H1 (cell line): ENCODE measurements around the gene C1QTNF1. TPM values are rescaled to one million over a fixed set of nuclear protein-coding genes. Genes with fewer than 3 reads are reported as not detected.
A peak's percentile ranks its signal among the peaks of the same experiment; 100 is the strongest.

Source experiments
- CTCF ChIA-PET: fragments of 300-600 bp; sonication (Branson Sonifier 250); formaldehyde crosslinking; loops from one replicate; lab custom pipeline; 2021; ENCODE audit not compliant: partially characterized antibody; lab: Charles Lee
- POLR2A ChIA-PET: fragments of 300-600 bp; sonication (Branson Sonifier 250); formaldehyde crosslinking; loops from one replicate; lab custom pipeline; 2021; ENCODE audit warnings: inconsistent platforms; ENCODE audit not compliant: partially characterized antibody; lab: Charles Lee
- DNase-seq, 2 experiments: peaks; one replicate each; pipeline versions ENCODE4 v3.0.0 to v3.0.0-alpha.2; 2010 to 2022; ENCODE audit warnings: low spot score in 2 of 2, low read depth in 1 of 2, mixed read lengths in 1 of 2
- FAIRE-seq: peaks from 2 replicates; lab custom pipeline; 2011; peaks lifted over from hg19 to GRCh38; lab: Jason Lieb, UNC
- H2AFZ ChIP-seq: 2 replicates; pipeline ENCODE4 v1.8.1; 2012; ENCODE audit warnings: low read length, inconsistent platforms
- H2AK5ac ChIP-seq: 2 replicates; pipeline ENCODE4 v1.6.1; 2013; ENCODE audit warnings: low read depth, low read length
- H2BK120ac ChIP-seq: replicated peaks from 2 replicates; pipeline ENCODE3; 2013; ENCODE audit warnings: low read depth, low read length, inconsistent platforms
- H2BK12ac ChIP-seq: 2 replicates; pipeline ENCODE4 v1.6.1; 2013; ENCODE audit warnings: low read depth, low read length
- H2BK15ac ChIP-seq: 2 replicates; pipeline ENCODE4 v1.6.1; 2013; ENCODE audit warnings: low read length
- H2BK20ac ChIP-seq: 2 replicates; pipeline ENCODE4 v1.6.1; 2013; ENCODE audit warnings: low read length
- H2BK5ac ChIP-seq: 2 replicates; pipeline ENCODE4 v1.6.1; 2013; ENCODE audit warnings: low read depth, low read length
- H3K14ac ChIP-seq: 2 replicates; pipeline ENCODE4 v1.6.1; 2013; ENCODE audit warnings: inconsistent platforms; ENCODE audit not compliant: insufficient read length
- H3K18ac ChIP-seq: 2 replicates; pipeline ENCODE4 v1.6.1; 2013; ENCODE audit warnings: low read length; ENCODE audit errors: extremely low read depth
- H3K23ac ChIP-seq: 2 replicates; pipeline ENCODE4 v1.6.1; 2013; ENCODE audit warnings: inconsistent platforms; ENCODE audit not compliant: insufficient read length
- H3K23me2 ChIP-seq: 2 replicates; pipeline ENCODE4 v1.6.1; 2013; ENCODE audit warnings: low read depth, low read length
- H3K27ac ChIP-seq: 2 replicates; pipeline ENCODE4 v1.6.1; 2011; ENCODE audit warnings: low read depth, low read length, inconsistent platforms
- H3K27me3 ChIP-seq, 4 experiments: replicated peaks in 1 of 4; 1 replicate in 1 of 4; 2 replicates in 3 of 4; pipeline versions ENCODE4 v1.6.1 to v1.8.1; 2011 to 2013; ENCODE audit warnings: low read length in 3 of 4, mild to moderate bottlenecking in 3 of 4, inconsistent platforms in 2 of 4, mixed read lengths in 2 of 4, moderate library complexity in 1 of 4; ENCODE audit not compliant: control insufficient read depth in 3 of 4, insufficient read depth in 3 of 4; ENCODE audit errors: extremely low read depth in 1 of 4
- H3K36me3 ChIP-seq, 4 experiments: 2 replicates each; pipeline versions ENCODE4 v1.6.1 to v1.8.1; 2011 to 2013; ENCODE audit warnings: mild to moderate bottlenecking in 4 of 4, low read length in 3 of 4, moderate library complexity in 2 of 4, control low read depth in 1 of 4, inconsistent platforms in 1 of 4; ENCODE audit not compliant: insufficient read depth in 4 of 4, control insufficient read depth in 2 of 4
- H3K4ac ChIP-seq: replicated peaks from 2 replicates; pipeline ENCODE3; 2013; ENCODE audit warnings: low read length, low read depth, mixed read lengths, inconsistent platforms; ENCODE audit not compliant: insufficient read length
- H3K4me1 ChIP-seq, 4 experiments: replicated peaks in 1 of 4; 1 replicate in 1 of 4; 2 replicates in 3 of 4; pipeline versions ENCODE4 v1.6.1 to v1.8.1; 2011 to 2013; ENCODE audit warnings: low read length in 3 of 4, inconsistent platforms in 2 of 4, mixed read lengths in 1 of 4; ENCODE audit not compliant: insufficient read depth in 4 of 4, control insufficient read depth in 3 of 4
- H3K4me2 ChIP-seq, 2 experiments: 2 replicates each; pipeline versions ENCODE4 v1.6.1 to v1.8.1; 2011 to 2013; ENCODE audit warnings: low read depth in 2 of 2, low read length in 2 of 2, control low read depth in 1 of 2, inconsistent platforms in 1 of 2, mild to moderate bottlenecking in 1 of 2; ENCODE audit not compliant: insufficient read depth in 1 of 2
- H3K4me3 ChIP-seq, 4 experiments: fragments of 200-600, 300-600 bp in 1 of 4; sonication (generic), shearing (Covaris generic), sonication (Bioruptor Twin) in 1 of 4; 2 replicates each; pipeline versions ENCODE4 v1.5.1 to v1.8.1; 2011 to 2016; ENCODE audit warnings: low read length in 4 of 4, low read depth in 3 of 4, control low read depth in 2 of 4, inconsistent platforms in 2 of 4, mild to moderate bottlenecking in 2 of 4, mixed read lengths in 1 of 4, moderate library complexity in 1 of 4; ENCODE audit not compliant: insufficient read depth in 2 of 4; ENCODE audit errors: extremely low read depth in 1 of 4
- H3K56ac ChIP-seq: replicated peaks from 2 replicates; pipeline ENCODE3; 2013; ENCODE audit warnings: low read depth, mild to moderate bottlenecking, mixed read lengths, low read length, inconsistent platforms; ENCODE audit not compliant: insufficient read length
- H3K79me1 ChIP-seq: 2 replicates; pipeline ENCODE4 v1.6.1; 2013; ENCODE audit warnings: low read depth, low read length, control low read depth
- H3K79me2 ChIP-seq, 2 experiments: 2 replicates each; pipeline versions ENCODE4 v1.6.1 to v1.8.1; 2012 to 2013; ENCODE audit warnings: low read length in 2 of 2, mild to moderate bottlenecking in 2 of 2, inconsistent platforms in 1 of 2; ENCODE audit not compliant: insufficient read depth in 2 of 2, control insufficient read depth in 1 of 2
- H3K9ac ChIP-seq, 4 experiments: replicated peaks in 1 of 4; 1 replicate in 1 of 4; 2 replicates in 3 of 4; pipeline versions ENCODE4 v1.6.1 to v1.8.1; 2011 to 2013; ENCODE audit warnings: low read depth in 3 of 4, low read length in 3 of 4, control low read depth in 2 of 4, mild to moderate bottlenecking in 2 of 4, moderate library complexity in 2 of 4, inconsistent platforms in 1 of 4; ENCODE audit errors: extremely low read depth in 1 of 4
- H3K9me3 ChIP-seq, 2 experiments: 2 replicates each; pipeline versions ENCODE4 v1.6.1 to v1.8.1; 2012 to 2013; ENCODE audit warnings: mild to moderate bottlenecking in 2 of 2, moderate library complexity in 2 of 2, control low read depth in 1 of 2, inconsistent platforms in 1 of 2, low read depth in 1 of 2, low read length in 1 of 2, mixed read lengths in 1 of 2; ENCODE audit not compliant: insufficient read depth in 2 of 2
- H4K20me1 ChIP-seq, 2 experiments: replicated peaks in 1 of 2; 2 replicates each; pipeline versions ENCODE3 to v1.8.1; 2011 to 2013; ENCODE audit warnings: inconsistent platforms in 2 of 2, low read length in 2 of 2, mild to moderate bottlenecking in 1 of 2; ENCODE audit not compliant: insufficient read depth in 2 of 2, control insufficient read depth in 1 of 2
- H4K5ac ChIP-seq: 2 replicates; pipeline ENCODE4 v1.6.1; 2013; ENCODE audit warnings: low read length, low read depth, mixed read lengths, inconsistent platforms; ENCODE audit not compliant: insufficient read length
- H4K8ac ChIP-seq: 2 replicates; pipeline ENCODE4 v1.8.0; 2013; ENCODE audit warnings: mild to moderate bottlenecking, moderate library complexity, low read length, inconsistent platforms; ENCODE audit not compliant: insufficient read depth; ENCODE audit errors: extremely low read depth
- H4K91ac ChIP-seq: replicated peaks from 2 replicates; pipeline ENCODE3; 2013; ENCODE audit warnings: low read length, mixed read lengths, inconsistent platforms; ENCODE audit not compliant: insufficient read length
- BCL11A ChIP-seq, 2 experiments: IDR thresholded peaks; one replicate each; pipeline ENCODE4 v1.6.1; 2011; ENCODE audit warnings: low read depth in 2 of 2, low read length in 2 of 2, mild to moderate bottlenecking in 2 of 2
- EP300 ChIP-seq, 2 experiments: IDR thresholded peaks; 1 replicate in 1 of 2; 2 replicates in 1 of 2; pipeline ENCODE4 v1.6.1; 2011 to 2012; ENCODE audit warnings: low read depth in 2 of 2, low read length in 2 of 2, mild to moderate bottlenecking in 2 of 2, borderline replicate concordance in 1 of 2, inconsistent platforms in 1 of 2, moderate library complexity in 1 of 2
- PHF8 ChIP-seq: fragments of 200-600 bp; sonication (generic); conservative IDR thresholded peaks from 2 replicates; pipeline ENCODE4 v1.7.1; 2012; ENCODE audit warnings: low read depth, mild to moderate bottlenecking, inconsistent platforms, low read length, moderate library complexity
- POLR2A ChIP-seq, 2 experiments: IDR thresholded peaks; 1 replicate in 1 of 2; 2 replicates in 1 of 2; pipeline ENCODE4 v1.6.1; 2011; ENCODE audit warnings: low read depth in 2 of 2, low read length in 2 of 2, mild to moderate bottlenecking in 2 of 2; ENCODE audit errors: control extremely low read depth in 1 of 2
- POU5F1 ChIP-seq: IDR thresholded peaks from 2 replicates; pipeline ENCODE4 v1.6.1; 2011; ENCODE audit warnings: low read depth, mild to moderate bottlenecking, low read length, moderate library complexity
- RFX5 ChIP-seq: IDR thresholded peaks from 2 replicates; pipeline ENCODE4 v1.6.1; 2011; ENCODE audit warnings: low read depth, low read length, improper control_type of control experiment, borderline replicate concordance
- RNF2 ChIP-seq: fragments of 200-900, 300-1000 bp; sonication (generic); IDR thresholded peaks from 2 replicates; pipeline ENCODE4 v1.7.1; 2016; ENCODE audit warnings: borderline replicate concordance, low read depth, mild to moderate bottlenecking, antibody characterized with exemption, low read length; ENCODE audit not compliant: poor library complexity, severe bottlenecking; ENCODE audit errors: missing control alignments
- SAP30 ChIP-seq: fragments of 300-600 bp; sonication (generic); IDR thresholded peaks from 2 replicates; pipeline ENCODE4 v1.7.1; 2012; ENCODE audit warnings: low read length, moderate library complexity, mild to moderate bottlenecking, inconsistent platforms; ENCODE audit not compliant: insufficient read depth, insufficient replicate concordance
- SP1 ChIP-seq: IDR thresholded peaks from 2 replicates; pipeline ENCODE4 v1.6.1; 2011; ENCODE audit warnings: low read depth, low read length
- SP2 ChIP-seq: IDR thresholded peaks from 2 replicates; pipeline ENCODE4 v1.6.1; 2012; ENCODE audit warnings: mild to moderate bottlenecking, low read length, inconsistent platforms
- SRF ChIP-seq: IDR thresholded peaks from 2 replicates; pipeline ENCODE4 v1.6.1; 2011; ENCODE audit warnings: mild to moderate bottlenecking, low read depth, low read length, moderate library complexity
- WGBS, 2 experiments: shearing (Covaris generic) in 1 of 2; methylation state at CpG; one replicate each; pipeline versions ENCODE4 v1.1.6 to v1.1.7; 2013 to 2015; ENCODE audit warnings: low lambda C conversion rate in 2 of 2, mixed read lengths in 2 of 2, inconsistent platforms in 1 of 2, low coverage in 1 of 2, missing lambda C conversion rate in 1 of 2; ENCODE audit not compliant: insufficient replicate concordance in 2 of 2, insufficient coverage in 1 of 2, insufficient read length in 1 of 2; ENCODE audit errors: extremely low coverage in 1 of 2, missing lambda C conversion rate in 1 of 2; 5-methylcytosine and 5-hydroxymethylcytosine counted together
- polyA plus RNA-seq, 7 experiments: library from polyadenylated mRNA; depleted of rRNA in 3 of 7; stranded (reverse) in 5 of 7; unstranded in 2 of 7; fragments of >200 nt in 5 of 7; fragments of 200-250 nt in 2 of 7; gene quantifications; 1 replicate in 5 of 7; 2 replicates in 1 of 7; 4 replicates in 1 of 7; pipeline versions ENCODE4 v1.2.1 to v1.2.3, GENCODE V29; 2011 to 2013; ENCODE audit warnings: missing spikeins in 2 of 7, mixed read lengths in 2 of 7
- total RNA-seq: library from RNA; stranded (reverse); fragmentation: NEBNext Ultra II Directional; extraction: Animal tissue kit (Norgen Biotek cat#: 25700); gene quantifications from 2 replicates; pipeline ENCODE4 v1.2.1, GENCODE V29; 2021

Gene C1QTNF1
- total and polyA plus RNA-seq, 2 of the 8 experiments (the other 6 are each of a cell fraction or from before 2014, with no cell fraction given): 1.5 to 2.5 TPM

DNA sequence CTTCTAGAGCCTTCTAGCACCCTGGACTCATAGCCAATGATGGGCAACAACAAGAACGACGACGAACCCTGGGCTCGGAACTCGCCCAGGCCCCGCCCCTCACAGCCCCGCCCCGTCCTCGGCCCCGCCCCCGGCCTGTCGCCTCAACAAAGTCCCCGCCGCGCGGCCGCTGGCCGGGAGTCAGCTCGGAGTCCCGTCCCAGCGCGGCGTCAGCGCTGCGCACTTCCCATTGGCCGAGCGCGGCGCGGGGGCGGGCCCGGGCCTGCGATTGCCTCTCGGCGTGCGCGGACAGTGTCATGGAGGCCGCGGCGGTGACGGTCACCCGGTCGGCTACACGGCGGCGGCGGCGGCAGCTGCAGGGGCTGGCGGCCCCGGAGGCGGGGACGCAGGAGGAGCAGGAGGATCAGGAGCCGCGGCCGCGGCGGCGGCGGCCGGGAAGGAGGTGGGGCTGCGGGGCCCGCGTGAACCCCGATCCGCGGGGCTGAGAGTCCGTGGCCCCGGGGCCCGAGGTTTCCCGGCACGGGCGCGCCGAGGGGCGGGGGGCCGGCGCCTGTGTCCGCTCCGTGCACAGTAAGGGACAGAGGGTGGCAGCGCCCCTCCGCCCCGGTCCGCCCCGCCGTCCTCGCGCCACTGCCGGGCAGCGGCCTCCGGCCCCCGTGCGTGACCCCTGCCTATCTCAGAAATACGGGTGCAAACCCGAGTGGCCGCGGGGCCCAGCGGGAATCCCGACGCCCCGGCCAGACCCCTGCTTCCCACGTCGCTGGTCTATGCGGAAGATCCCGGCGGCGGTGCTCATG lies 50.9 kb downstream of the C1QTNF1 start, which contains the start of gene ENGASE:
Gene ENGASE (plus strand): TSS at position 176 of the 797 bp plus-strand sequence. CDS start 121 bp downstream, at position 297.
- 2% methylated on average over 52 of the region's 106 CpGs; no CpG with 5 or more reads in 1 of the 2 experiments for WGBS, 2 experiments
- ChIA-PET CTCF (interaction anchor here (0.6 to 2.6 kb wide), 7 partner anchors 8 to 319 kb away, joined by 3 to 23 read pairs (median 4); no protein-coding TSS in a partner anchor), POLR2A (no interaction called here)
- Histone ChIP-seq H2BK12ac (no peak within 1 kb of the TSS), H3K4me2 (peak within 1 kb of the TSS; percentile 65 to 69), H3K9ac (peak within 1 kb of the TSS in 1 of 4 experiments; percentile 68; a peak in 2 of 7 replicates), H3K9me3 (no peaks in the 10 kb centered on the region), H3K18ac (no peak within 1 kb of the TSS; the same call in 1 of the 2 replicates), H4K91ac (no peak within 1 kb of the TSS), H3K27me3 (peaks cover 0 to 5% (median 0%) of the 10 kb centered on the region in 4 experiments; a peak in 4 of 7 replicates), H4K8ac (peak within 1 kb of the TSS; percentile 86; the same call in 1 of the 2 replicates), H3K36me3 (peaks cover 0 to 2% (median under 1%) of the 10 kb centered on the region in 4 experiments; a peak in 4 of 8 replicates), H3K4me1 (no peaks in the 10 kb centered on the region), H3K56ac (no peak within 1 kb of the TSS), H2BK15ac (no peak within 1 kb of the TSS), H3K23ac (no peak within 1 kb of the TSS), H3K79me1 (no peaks in the 10 kb centered on the region), H4K5ac (no peak within 1 kb of the TSS), H3K79me2 (no peaks in the 10 kb centered on the region), H3K4me3 (peak within 1 kb of the TSS; percentile 41 to 85 (median 48)), H3K4ac (no peak within 1 kb of the TSS), H4K20me1 (no peaks in the 10 kb centered on the region), H3K14ac (no peak within 1 kb of the TSS), H2BK20ac (0 out of 2 replicates have a peak within 1 kb of the TSS, but pooled peaks have one; percentile 64), H3K23me2 (peaks cover 6% of the 10 kb centered on the region; the same call in 1 of the 2 replicates), H2BK120ac (no peak within 1 kb of the TSS), H2BK5ac (no peak within 1 kb of the TSS), H2AFZ (no peak within 1 kb of the TSS; the same call in 1 of the 2 replicates), H2AK5ac (no peak within 1 kb of the TSS), H3K27ac (no peak within 1 kb of the TSS)
- DNase-seq: peak; percentile 75 to 91
- FAIRE-seq: no peak
- no peak for TF ChIP-seq SP2
- no peak for TF ChIP-seq BCL11A (IDR thresholded peaks at IDR 0.05; ENCODE audit: low read depth in 2 of 2, low read length in 2 of 2)
- TF ChIP-seq SP1: no peak
- TF ChIP-seq POU5F1: no peak
- TF ChIP-seq SAP30: no peak
- TF ChIP-seq POLR2A (IDR thresholded peaks at IDR 0.05; ENCODE audit: control extremely low read depth in 1 of 2, low read depth in 2 of 2, low read length in 2 of 2): peak in 1 of 2 experiments; percentile 37; a peak in 1 of 3 replicates
- TF ChIP-seq EP300 (IDR thresholded peaks at IDR 0.05; ENCODE audit: borderline replicate concordance in 1 of 2, low read depth in 2 of 2, low read length in 2 of 2): peak in 1 of 2 experiments; percentile 26; a peak in 1 of 3 replicates
- TF ChIP-seq PHF8: peak; percentile 44; the same call in 1 of the 2 replicates
- no peak for TF ChIP-seq SRF
- no peak for TF ChIP-seq RNF2
- TF ChIP-seq RFX5: no peak
